HepG2 (cell line): Measurements from ENCODE around the gene CDKN3. TPM values are rescaled to one million over a fixed set of nuclear protein-coding genes. Genes with fewer than 3 reads are reported as not detected.

Experiments
- CBX5 ChIP-seq: sonication (generic); formaldehyde crosslinking; IDR thresholded peaks from 2 replicates; pipeline ENCODE4 v1.4.0; 2020; ENCODE audit warnings: missing genetic modification reagents, borderline replicate concordance
- ERF ChIP-seq: IDR thresholded peaks from 2 replicates; pipeline ENCODE4 v1.6.1; 2018; ENCODE audit warnings: missing biosample characterization, missing genetic modification reagents
- GTF2F1 ChIP-seq: fragments of 150-350 bp; IDR thresholded peaks from 2 replicates; pipeline ENCODE4 v1.6.1; 2014; ENCODE audit warnings: low read length
- KAT7 ChIP-seq: IDR thresholded peaks from 2 replicates; pipeline ENCODE4 v1.6.1; 2018; ENCODE audit warnings: borderline replicate concordance, missing compliant biosample characterization
- RBM22 ChIP-seq: fragments of 200-400 bp; formaldehyde crosslinking; optimal IDR thresholded peaks from 2 replicates; pipeline ENCODE3; 2017; ENCODE audit warnings: mild to moderate bottlenecking, low read length, moderate library complexity
- ZNF614 ChIP-seq: IDR thresholded peaks from 2 replicates; pipeline ENCODE4 v1.6.1; 2018; ENCODE audit warnings: missing biosample characterization, missing genetic modification reagents, inconsistent platforms, borderline replicate concordance
- ZSCAN21 ChIP-seq: sonication (generic); formaldehyde crosslinking; IDR thresholded peaks from 2 replicates; pipeline ENCODE4 v1.8.0; 2022; ENCODE audit warnings: mild to moderate bottlenecking, missing genetic modification reagents, moderate library complexity, borderline replicate concordance
- polyA plus RNA-seq, 8 experiments: library from polyadenylated mRNA; depleted of rRNA in 3 of 8; stranded (reverse) in 7 of 8; unstranded in 1 of 8; fragments of >200 nt; fragmentation: Illumina TruSeq in 4 of 8; extraction: Trizol in 4 of 8; gene quantifications; 2 replicates each; pipeline versions ENCODE4 v1.2.1 to v1.2.3, GENCODE V29; 2011 to 2016; ENCODE audit warnings: low read depth in 4 of 8, missing spikeins in 1 of 8, mixed read lengths in 1 of 8; ENCODE audit not compliant: insufficient read depth in 1 of 8
- total RNA-seq, 5 experiments: library from RNA; depleted of rRNA; stranded (reverse); fragments of >200 nt; fragmentation: Illumina TruSeq; extraction: Trizol; gene quantifications; 2 replicates each; pipeline ENCODE4 v1.2.3, GENCODE V29; 2016; ENCODE audit warnings: low read depth in 1 of 5
- TF ChIP-seq, protein P1 (sequence below): IDR thresholded peaks from 2 replicates; pipeline ENCODE4 v1.6.1; 2016; ENCODE audit warnings: mild to moderate bottlenecking, missing biosample characterization, missing genetic modification reagents
- TF ChIP-seq, protein P2 (sequence below): sonication (generic); formaldehyde crosslinking; IDR thresholded peaks from 2 replicates; pipeline ENCODE4 v1.5.0; 2020; ENCODE audit warnings: mild to moderate bottlenecking, missing genetic modification reagents, borderline replicate concordance
- TF ChIP-seq, protein P3 (sequence below): sonication (generic); formaldehyde crosslinking; IDR thresholded peaks from 2 replicates; pipeline ENCODE4 v1.5.0; 2020; ENCODE audit warnings: missing genetic modification reagents
- TF ChIP-seq, protein P4 (sequence below): sonication (generic); formaldehyde crosslinking; IDR thresholded peaks from 2 replicates; pipeline ENCODE4 v1.4.0; 2020; ENCODE audit warnings: missing genetic modification reagents
- TF ChIP-seq, protein P5 (sequence below): sonication (generic); formaldehyde crosslinking; IDR thresholded peaks from 2 replicates; pipeline ENCODE4 v1.4.0; 2020; ENCODE audit warnings: missing genetic modification reagents, borderline replicate concordance
- TF ChIP-seq, protein P6 (sequence below), 2 experiments: sonication (generic) in 1 of 2; formaldehyde crosslinking in 1 of 2; IDR thresholded peaks; 2 replicates each; pipeline versions ENCODE4 v1.4.0 to v1.6.1; 2016 to 2020; ENCODE audit warnings: borderline replicate concordance in 1 of 2, low read depth in 1 of 2, mild to moderate bottlenecking in 1 of 2, missing genetic modification reagents in 1 of 2

The CDKN3 gene
- total and polyA plus RNA-seq, 2 of the 13 experiments (the other 11 are each of a cell fraction or from before 2014, with no cell fraction given): 63.0 to 88.9 TPM

DNA sequence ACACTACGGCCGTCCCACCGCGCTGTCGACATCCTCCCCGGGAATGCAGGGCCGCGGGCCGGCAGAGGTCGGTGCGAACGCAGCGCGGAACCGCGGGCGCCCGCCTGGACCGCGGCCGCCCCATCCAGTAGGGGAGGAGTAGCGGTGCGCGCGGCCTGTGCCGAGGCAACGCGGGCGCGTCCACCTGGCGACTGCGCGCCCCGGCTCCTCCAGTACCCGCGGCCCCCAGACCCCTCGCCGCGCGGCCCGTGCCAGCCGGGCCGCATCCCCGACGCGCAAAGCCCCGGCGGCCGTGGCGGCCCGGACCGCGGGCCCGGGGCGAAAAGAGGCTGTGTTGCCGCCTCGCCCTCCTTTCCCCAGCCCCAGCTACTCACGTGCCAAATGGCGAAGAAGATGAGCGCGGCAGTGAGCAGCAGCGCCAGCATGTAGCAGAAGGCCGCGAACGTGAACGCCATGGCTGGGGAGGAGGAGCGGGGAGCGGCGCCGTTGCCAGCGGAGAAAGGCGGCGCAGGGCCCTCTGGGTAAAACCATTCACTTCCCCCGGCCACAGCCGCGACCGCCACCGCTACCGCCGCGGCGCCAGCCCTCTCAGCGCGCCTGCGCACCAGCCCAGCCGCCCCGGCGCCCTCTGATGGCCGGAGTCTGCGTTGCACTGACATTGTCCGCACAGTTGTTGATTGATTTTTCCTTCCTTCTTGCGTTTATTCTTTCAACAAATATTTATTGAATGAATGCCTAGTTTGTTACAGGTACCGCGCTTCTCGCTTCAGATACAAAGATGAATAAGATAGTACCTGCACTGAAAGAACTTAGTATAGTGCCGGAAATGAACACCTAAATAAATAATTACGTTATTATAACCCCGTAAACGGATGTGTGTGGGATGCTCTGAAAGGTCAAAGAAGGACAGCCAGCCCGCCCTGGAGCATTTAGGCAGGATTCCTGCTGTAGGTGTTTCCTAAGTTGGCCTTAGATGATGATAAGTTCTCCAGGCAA, 44.4 kb downstream of the CDKN3 start, which contains the start of gene CNIH1 (continued):
- TF ChIP-seq GTF2F1 (peak; percentile 60; the same call in 1 of the 2 replicates), ZSCAN21 (CRISPR knock-in tag) (peak; percentile 82), KAT7 (CRISPR knock-in tag) (peak; percentile 79), ZNF614 (CRISPR knock-in tag) (peak; percentile 77), RBM22 (no peak), CBX5 (CRISPR knock-in tag) (peak; percentile 38; the same call in 1 of the 2 replicates), ERF (CRISPR knock-in tag) (no peak; the same call in 1 of the 2 replicates)
- TF ChIP-seq, protein P1, sequence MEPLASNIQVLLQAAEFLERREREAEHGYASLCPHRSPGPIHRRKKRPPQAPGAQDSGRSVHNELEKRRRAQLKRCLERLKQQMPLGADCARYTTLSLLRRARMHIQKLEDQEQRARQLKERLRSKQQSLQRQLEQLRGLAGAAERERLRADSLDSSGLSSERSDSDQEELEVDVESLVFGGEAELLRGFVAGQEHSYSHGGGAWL (CRISPR knock-in tag): peak; percentile 84; the same call in 1 of the 2 replicates
- TF ChIP-seq, protein P2, sequence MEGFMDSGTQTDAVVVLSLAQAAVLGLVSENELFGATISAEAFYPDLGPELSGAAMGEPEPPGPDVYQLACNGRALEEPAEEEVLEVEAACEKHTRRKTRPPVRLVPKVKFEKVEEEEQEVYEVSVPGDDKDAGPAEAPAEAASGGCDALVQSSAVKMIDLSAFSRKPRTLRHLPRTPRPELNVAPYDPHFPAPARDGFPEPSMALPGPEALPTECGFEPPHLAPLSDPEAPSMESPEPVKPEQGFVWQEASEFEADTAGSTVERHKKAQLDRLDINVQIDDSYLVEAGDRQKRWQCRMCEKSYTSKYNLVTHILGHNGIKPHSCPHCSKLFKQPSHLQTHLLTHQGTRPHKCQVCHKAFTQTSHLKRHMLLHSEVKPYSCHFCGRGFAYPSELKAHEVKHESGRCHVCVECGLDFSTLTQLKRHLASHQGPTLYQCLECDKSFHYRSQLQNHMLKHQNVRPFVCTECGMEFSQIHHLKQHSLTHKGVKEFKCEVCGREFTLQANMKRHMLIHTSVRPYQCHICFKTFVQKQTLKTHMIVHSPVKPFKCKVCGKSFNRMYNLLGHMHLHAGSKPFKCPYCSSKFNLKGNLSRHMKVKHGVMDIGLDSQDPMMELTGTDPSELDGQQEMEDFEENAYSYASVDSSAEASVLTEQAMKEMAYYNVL (CRISPR knock-in tag): peak; percentile 96; the same call in 1 of the 2 replicates
- TF ChIP-seq, protein P3, sequence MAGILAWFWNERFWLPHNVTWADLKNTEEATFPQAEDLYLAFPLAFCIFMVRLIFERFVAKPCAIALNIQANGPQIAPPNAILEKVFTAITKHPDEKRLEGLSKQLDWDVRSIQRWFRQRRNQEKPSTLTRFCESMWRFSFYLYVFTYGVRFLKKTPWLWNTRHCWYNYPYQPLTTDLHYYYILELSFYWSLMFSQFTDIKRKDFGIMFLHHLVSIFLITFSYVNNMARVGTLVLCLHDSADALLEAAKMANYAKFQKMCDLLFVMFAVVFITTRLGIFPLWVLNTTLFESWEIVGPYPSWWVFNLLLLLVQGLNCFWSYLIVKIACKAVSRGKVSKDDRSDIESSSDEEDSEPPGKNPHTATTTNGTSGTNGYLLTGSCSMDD: no peak
- TF ChIP-seq, protein P4, sequence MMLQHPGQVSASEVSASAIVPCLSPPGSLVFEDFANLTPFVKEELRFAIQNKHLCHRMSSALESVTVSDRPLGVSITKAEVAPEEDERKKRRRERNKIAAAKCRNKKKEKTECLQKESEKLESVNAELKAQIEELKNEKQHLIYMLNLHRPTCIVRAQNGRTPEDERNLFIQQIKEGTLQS: 0 out of 2 replicates have a peak, but pooled peaks have one; percentile 32
- TF ChIP-seq, protein P5, sequence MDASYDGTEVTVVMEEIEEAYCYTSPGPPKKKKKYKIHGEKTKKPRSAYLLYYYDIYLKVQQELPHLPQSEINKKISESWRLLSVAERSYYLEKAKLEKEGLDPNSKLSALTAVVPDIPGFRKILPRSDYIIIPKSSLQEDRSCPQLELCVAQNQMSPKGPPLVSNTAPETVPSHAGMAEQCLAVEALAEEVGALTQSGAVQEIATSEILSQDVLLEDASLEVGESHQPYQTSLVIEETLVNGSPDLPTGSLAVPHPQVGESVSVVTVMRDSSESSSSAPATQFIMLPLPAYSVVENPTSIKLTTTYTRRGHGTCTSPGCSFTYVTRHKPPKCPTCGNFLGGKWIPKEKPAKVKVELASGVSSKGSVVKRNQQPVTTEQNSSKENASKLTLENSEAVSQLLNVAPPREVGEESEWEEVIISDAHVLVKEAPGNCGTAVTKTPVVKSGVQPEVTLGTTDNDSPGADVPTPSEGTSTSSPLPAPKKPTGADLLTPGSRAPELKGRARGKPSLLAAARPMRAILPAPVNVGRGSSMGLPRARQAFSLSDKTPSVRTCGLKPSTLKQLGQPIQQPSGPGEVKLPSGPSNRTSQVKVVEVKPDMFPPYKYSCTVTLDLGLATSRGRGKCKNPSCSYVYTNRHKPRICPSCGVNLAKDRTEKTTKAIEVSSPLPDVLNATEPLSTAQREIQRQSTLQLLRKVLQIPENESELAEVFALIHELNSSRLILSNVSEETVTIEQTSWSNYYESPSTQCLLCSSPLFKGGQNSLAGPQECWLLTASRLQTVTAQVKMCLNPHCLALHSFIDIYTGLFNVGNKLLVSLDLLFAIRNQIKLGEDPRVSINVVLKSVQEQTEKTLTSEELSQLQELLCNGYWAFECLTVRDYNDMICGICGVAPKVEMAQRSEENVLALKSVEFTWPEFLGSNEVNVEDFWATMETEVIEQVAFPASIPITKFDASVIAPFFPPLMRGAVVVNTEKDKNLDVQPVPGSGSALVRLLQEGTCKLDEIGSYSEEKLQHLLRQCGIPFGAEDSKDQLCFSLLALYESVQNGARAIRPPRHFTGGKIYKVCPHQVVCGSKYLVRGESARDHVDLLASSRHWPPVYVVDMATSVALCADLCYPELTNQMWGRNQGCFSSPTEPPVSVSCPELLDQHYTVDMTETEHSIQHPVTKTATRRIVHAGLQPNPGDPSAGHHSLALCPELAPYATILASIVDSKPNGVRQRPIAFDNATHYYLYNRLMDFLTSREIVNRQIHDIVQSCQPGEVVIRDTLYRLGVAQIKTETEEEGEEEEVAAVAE: no peak
- TF ChIP-seq, protein P6, sequence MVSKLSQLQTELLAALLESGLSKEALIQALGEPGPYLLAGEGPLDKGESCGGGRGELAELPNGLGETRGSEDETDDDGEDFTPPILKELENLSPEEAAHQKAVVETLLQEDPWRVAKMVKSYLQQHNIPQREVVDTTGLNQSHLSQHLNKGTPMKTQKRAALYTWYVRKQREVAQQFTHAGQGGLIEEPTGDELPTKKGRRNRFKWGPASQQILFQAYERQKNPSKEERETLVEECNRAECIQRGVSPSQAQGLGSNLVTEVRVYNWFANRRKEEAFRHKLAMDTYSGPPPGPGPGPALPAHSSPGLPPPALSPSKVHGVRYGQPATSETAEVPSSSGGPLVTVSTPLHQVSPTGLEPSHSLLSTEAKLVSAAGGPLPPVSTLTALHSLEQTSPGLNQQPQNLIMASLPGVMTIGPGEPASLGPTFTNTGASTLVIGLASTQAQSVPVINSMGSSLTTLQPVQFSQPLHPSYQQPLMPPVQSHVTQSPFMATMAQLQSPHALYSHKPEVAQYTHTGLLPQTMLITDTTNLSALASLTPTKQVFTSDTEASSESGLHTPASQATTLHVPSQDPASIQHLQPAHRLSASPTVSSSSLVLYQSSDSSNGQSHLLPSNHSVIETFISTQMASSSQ (IDR thresholded peaks at IDR 0.05; ENCODE audit: low read depth): no peak
- TF ChIP-seq, protein P6 (CRISPR knock-in tag; IDR thresholded peaks at IDR 0.05; ENCODE audit: borderline replicate concordance): no peak
